HG03135 (cell line): Measurements from ENCODE around the gene C16orf87.
"Not testable (repeated sequence)": the region's sequence is repeated elsewhere in the genome, so short reads cannot be mapped to it uniquely, and the experiment has no call there.

Experiments
- ATAC-seq: cut with Tn5 transposase; IDR thresholded peaks from one replicate; pipeline ENCODE4 v1.9.1; 2021; ENCODE audit warnings: mild to moderate bottlenecking, moderate library complexity; ENCODE audit not compliant: unreplicated experiment

The C16orf87 gene

DNA sequence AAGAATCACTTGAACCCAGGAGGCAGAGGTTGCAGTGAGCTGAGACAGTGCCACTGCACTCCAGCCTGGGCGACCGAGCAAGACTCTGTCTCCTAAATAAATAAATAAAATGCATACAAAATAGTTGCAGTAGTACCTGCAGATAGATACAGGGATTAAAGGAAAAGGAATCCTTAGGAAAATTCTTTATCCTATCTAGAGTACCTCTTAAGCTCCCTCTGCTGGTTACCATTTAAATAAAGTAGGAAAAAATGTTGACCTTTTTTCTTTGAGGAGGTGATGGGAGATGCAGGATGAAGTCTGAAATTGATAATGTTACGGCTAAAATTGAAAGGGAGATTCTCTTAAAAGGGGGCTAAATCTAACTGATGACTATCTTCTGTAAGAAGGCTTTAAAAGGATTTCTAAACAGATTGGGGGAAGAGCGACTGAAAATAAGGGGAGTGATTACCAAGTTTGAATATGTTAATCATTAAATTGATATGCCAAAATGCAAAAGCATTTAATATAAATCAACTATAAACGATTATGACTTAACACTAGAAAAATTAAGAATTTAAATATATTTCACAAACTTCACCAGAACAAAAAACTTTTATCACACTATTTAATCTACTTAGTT lies 29.4 kb downstream of the C16orf87 start:
- ATAC-seq = no peak

DNA sequence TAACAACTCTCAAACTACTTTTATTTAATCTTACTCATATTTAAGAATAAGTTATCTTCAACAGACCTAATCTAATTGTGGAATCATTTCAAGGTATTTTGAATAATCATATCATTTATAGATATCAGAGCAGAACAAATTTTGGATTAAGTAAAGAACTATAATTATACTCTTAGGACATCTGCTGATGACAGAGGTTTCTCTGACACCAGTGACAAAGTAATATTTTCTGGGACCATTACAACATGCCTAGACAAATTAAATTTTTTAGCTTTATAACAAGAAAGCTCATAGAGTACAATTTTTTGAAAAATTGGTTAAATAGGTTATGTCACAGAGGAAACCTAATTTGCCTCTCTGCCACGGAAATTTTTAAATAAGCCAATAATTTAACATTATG lies 30.5 kb downstream of the C16orf87 start:
- ATAC-seq = no peak

DNA sequence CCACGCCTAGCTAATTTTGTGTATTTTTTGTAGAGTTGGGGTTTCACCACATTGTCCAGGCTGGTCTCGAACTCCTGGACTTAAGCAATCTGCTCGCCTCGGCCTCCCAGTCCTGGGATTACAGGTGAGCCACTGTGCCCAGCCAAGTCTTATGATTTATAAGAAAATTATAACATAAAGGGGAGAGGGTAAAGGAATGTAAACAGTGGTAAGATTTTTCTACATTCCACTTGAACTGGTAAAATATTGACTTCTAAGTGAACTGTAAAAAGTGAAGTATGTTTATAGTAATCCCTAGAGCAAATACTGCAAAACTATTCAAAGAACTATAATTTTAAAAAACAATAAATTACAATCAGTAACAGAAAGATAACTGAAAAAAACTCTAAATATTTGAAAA lies 33.5 kb downstream of the C16orf87 start:
- ATAC-seq = no peak

- ATAC-seq = no peak
Observed at GRCh38 chr16:46796764-46797269, 34.2 kb downstream of the C16orf87 start.

GRCh38 chr16:46793841-46794240 lies 37.1 kb downstream of the C16orf87 start:
- ATAC-seq = no peak

DNA sequence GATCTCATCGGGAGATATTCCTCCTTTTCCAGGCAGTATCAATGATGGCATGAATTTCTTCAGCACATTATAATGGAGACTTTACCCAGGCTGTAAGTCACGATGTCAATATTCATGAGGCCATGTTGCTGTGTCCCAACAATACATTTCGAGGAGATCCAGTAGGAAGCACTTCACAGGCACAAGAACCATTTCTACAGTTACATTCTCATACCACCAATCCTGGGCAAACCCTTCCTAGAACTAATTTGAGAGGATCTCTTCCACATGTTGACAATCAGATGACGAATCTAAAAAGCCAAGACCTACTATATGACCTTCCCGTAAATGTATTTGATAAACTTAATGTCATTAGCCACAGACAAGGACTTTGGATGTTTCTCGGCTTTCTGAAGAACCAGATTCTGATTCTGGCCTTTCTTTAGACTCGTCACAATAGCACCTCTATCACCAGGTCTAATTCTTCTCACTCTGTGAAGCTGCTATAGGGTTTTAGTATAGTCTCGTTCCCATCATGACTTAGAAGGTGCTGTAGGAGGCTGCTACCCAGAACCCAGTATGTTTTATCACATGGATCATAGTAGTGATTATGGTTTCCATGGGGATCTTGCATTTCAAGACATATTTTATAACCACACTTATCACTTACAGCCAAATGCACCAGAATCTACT lies 40.2 kb downstream of the C16orf87 start:
- no peak for ATAC-seq

GRCh38 chr16:46789499-46790414 lies 41.2 kb downstream of the C16orf87 start:
- ATAC-seq = peak; percentile 81

GRCh38 chr16:46788891-46789474 lies 42.0 kb downstream of the C16orf87 start:
- no peak for ATAC-seq

DNA sequence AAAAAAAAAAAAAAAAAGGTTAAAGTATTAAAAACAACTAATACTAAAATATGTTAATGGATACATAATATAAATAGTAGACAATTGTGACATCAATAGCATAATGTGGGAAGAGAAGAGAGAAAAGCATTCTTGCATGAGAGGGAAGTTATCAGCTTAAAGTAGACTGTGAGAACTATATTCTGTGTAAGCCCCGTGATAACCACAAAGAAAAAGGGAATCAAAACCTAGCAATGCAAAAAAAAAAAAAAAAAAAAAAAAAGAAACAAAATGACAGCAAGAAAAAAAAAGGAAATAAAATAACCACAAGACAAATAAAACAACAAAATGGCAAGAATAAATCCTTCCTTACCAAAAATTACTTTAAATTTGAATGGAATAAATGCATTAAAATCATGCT lies 43.1 kb downstream of the C16orf87 start:
- no peak for ATAC-seq

DNA sequence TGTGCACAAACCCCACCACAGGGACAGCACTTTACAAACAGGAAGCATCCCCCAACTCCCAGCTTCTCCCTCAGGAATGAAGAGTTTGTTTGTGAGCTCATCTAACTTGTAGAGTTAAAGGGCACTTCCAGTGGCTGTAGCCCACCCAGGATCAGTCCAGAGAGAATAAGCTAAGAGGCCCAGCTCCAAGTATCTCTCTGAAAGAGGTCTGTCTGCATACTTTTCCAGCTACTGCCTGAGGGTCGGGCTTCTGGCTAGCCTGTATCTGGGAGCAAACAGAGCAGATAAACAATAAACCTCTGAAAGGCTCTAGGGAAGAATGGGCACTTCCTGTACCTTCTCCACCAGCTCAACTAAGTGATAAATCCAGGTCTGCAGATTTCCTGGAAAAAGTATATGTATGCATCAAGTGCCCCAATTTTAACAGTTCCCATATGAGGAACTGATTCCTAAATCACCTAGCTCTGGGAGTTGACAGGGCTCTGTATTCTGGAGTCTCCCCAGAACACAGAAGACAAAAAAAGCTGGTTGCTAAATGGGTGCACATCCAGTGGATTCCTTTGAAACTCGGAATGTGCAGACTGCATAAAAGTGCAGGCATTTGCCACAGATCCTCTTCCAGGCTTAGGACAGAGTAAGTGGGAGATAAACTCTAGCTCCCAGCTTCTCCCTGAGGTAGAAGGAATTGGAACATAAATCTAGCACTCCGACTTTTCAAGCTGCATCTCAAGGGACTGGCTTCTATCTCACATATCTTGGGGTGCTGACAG lies 45.7 kb downstream of the C16orf87 start:
- no peak for ATAC-seq

GRCh38 chr16:46784569-46784968 lies 46.4 kb downstream of the C16orf87 start:
- not testable (repeated sequence) for ATAC-seq

- no peak for ATAC-seq
Observed at GRCh38 chr16:46783800-46784199, 47.2 kb downstream of the C16orf87 start.

DNA sequence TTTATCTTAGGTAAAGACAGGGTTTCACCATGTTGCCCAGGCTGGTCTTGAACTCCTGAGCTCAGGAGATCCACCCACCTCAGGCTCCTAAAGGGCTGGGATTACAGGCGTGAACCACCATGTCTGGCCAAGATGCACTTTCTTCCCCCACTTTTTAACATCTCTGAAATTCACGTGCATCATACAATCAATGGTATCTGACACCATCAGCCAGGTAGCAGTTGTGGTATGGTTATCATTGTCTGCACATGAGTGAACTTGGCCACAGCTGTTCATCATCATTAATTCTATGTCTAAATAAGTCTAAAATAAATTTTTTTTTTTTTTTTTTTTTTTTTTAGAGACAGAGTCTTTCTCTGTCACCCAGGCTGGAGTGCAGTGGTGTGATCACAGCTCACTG lies 48.7 kb downstream of the C16orf87 start:
- ATAC-seq = no peak

GRCh38 chr16:46777804-46778203 lies 53.2 kb downstream of the C16orf87 start:
- ATAC-seq = no peak

GRCh38 chr16:46775214-46775613 lies 55.8 kb downstream of the C16orf87 start:
- no peak for ATAC-seq

GRCh38 chr16:46774743-46775177 lies 56.2 kb downstream of the C16orf87 start:
- ATAC-seq = no peak

DNA sequence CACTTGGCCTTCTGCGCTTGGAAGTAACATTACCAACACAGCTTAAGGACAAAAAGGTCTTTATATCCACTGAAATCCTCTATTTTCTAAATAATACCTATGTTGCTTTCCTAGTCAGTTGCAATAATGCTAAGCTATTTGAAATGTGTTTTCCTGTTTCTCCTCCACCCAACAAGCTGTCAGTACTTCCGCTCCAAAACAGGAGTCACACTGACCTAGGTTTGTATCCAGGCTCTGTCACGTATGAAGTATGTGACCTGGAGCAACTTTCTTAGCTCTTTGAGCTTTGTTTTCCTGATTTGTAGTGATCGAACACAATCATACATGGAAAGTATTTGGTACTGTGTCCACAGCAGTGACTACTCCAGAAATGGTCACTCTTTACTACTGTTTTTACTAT lies 58.5 kb downstream of the C16orf87 start:
- ATAC-seq = no peak

GRCh38 chr16:46768809-46769208 lies 62.2 kb downstream of the C16orf87 start:
- no peak for ATAC-seq

DNA sequence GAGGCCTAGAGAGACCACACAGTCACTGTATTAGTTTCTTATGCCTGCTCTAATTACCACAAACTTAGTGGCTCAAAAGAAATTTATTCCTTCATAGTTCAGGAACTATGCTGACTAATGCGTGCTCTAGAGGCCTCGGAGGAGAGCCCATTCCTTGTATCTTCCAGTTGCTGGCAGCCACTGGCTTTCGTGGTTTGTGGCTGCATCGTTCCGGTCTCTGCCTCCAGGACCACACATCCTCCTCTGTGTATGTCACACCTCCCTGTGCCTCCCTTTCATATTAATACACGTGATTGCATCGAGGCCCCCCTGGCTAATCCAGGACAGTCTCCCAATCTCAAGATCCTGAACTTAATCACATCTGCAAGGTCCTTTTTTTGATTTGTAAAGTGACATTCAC lies 65.9 kb downstream of the C16orf87 start:
- ATAC-seq = no peak

GRCh38 chr16:46763147-46763546 lies 67.8 kb downstream of the C16orf87 start:
- ATAC-seq = no peak
